ENCODE measurements around the gene NTM.

Gene NTM

DNA sequence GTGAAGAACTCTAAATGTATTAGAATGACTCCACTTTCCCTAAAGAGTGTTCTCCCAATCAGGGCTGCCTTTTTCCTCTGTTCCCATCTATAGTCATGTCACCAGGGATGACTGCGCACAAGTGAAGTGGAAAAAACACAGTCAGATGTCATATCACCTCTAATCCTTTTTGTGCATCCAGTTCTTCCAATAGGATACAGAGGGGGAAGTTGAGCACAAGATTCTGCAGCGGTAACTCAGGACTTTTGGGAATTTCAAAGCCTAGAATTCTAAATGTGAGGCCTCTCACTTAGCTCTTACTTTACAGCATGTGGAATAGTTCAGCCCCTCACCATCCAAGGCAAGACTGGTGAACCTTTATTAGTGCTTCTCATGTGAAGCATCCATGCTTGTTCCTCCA, 602.6 kb downstream of the NTM start:
- no peak for DNase-seq (ENCODE audit: extremely low read depth in 1 of 2, low read depth in 1 of 2)

DNA sequence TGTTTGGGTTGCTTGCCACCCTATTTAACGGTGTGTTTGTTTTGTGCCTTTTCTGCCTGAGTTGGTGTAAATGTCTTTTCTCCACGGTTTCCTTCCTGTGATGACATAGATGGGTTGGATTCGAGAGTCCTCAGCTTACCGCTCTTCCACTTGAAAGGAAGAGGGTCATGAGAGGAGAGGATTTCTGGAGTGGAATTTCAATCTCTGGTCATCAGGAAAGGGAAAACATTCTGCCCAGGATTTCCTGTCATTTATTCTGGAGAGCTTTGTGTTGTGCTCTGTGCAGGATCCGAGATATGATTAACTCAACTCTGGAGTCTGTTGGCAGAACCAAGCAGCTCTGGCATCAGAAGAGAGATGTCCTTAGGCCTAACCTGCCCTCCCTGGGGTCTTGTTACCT, 605.2 kb downstream of the NTM start:
- no peak for DNase-seq (ENCODE audit: extremely low read depth in 1 of 2, low read depth in 1 of 2)

DNA sequence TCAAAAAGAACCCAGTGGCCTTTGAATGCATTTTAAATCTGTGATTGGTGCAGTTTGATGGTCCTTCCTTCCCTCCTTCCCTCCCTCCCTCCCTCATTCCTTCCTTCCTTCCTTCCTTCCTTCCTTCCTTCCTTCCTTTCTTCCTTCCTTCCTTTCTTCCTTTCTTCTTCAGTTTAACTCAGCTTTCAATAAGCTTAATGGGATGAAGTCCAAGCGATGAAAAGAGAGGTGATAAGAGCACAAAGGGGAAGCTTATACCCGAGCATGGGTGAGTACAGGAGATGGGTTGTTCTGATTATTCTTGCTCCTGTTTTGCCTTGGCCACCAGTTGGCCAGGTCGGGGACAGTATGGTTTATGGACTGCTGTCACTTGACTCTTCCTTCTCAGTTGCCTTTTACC, 605.6 kb downstream of the NTM start:
- no peak for DNase-seq (ENCODE audit: extremely low read depth in 1 of 2, low read depth in 1 of 2)

DNA sequence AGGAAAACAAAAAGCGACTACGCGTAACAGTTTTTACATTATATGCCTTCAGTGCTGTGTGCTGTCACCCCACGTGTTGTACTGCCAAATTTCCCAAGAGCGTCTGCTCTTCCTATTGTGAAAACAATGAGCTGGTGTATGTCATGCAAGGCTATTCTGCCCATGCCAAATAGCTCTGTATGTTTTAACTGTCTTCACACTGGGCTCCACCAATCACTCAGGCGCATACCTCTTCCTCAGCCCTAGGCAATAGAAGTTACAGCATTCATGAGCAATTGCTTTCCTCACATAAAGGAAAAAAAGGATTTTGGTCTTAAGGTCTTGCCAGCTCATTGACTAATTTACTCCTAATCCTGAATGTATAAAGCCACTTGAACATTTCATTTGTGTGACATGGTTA, 606.8 kb downstream of the NTM start:
- no peak for DNase-seq (ENCODE audit: extremely low read depth in 1 of 2, low read depth in 1 of 2)

DNA sequence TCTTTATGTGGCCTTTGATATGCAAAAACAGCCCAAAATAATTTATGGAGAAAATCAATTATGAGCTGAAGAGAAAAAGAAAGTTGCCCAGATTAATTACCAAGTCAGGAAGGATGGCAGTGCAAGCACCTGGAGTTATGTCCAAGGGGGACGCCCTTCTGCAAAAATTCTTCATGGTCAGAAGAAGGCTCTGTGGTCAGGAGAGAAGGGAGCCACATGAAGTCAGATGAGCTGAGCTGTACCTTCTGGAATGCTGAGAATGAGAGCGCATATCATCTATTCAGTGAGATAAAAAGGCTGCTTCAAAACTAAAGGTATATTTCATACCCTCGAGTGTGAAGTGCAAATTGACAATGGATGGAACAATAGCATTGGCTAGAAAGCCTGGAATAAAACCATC, 607.4 kb downstream of the NTM start:
- no peak for DNase-seq (ENCODE audit: extremely low read depth in 1 of 2, low read depth in 1 of 2)

DNA sequence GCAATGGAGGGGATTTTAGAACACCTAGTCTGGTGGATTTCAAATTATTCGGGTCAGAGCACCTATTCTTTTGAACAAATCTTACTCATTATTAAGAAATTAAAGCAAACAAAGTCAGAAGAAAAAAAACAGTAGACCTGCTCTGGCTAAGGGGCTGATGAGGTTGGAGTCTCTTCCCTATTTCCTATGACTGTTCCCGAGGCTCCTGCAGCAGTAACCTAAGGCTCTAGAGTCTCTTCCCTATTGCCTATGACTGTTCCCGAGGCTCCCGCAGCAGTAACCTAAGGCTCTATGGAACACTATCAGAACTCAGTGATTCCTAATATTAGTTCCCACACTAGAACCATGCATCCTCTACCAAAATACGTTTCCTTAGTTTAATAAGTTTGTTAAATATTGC, 607.9 kb downstream of the NTM start:
- DNase-seq (ENCODE audit: extremely low read depth in 1 of 2, low read depth in 1 of 2): no peak

DNA sequence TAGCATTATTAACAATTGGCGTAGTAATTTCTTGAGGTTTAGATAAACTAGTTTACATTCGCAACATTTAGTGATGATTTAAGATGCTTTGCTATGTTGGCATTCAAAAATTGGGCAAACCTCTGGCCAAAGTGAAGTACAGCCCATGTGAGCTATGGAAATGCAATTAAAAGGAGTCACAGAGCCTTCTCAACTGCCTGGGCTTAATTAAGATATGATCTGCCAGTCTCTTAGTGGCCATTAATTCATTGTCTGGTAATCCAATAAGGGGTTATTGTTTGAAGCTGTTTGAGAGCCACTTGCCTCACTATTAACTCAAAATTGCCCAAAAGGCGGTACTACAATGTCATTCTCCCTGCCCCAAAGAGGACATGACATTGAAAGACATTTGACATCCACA, 608.9 kb downstream of the NTM start:
- no peak for DNase-seq (ENCODE audit: extremely low read depth in 1 of 2, low read depth in 1 of 2)

DNA sequence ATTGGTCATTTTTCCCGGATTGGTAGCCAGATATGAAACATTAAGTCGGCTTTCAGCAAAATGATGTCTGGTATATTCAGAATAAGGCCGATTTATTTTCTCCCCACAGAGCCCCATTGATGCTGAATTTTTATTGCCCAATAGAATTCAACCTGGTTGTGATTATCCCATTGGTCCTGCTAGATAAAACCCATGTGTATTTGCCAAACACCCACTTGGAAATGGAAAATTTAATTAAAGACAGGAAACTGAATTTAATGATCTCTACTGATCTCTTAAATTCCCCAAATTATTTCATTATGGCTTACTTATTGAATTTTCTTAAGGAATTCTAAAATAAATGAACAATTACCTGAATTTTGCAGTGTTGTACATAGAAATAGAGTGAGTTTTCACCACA, 609.8 kb downstream of the NTM start:
- DNase-seq (ENCODE audit: extremely low read depth in 1 of 2, low read depth in 1 of 2): no peak

DNA sequence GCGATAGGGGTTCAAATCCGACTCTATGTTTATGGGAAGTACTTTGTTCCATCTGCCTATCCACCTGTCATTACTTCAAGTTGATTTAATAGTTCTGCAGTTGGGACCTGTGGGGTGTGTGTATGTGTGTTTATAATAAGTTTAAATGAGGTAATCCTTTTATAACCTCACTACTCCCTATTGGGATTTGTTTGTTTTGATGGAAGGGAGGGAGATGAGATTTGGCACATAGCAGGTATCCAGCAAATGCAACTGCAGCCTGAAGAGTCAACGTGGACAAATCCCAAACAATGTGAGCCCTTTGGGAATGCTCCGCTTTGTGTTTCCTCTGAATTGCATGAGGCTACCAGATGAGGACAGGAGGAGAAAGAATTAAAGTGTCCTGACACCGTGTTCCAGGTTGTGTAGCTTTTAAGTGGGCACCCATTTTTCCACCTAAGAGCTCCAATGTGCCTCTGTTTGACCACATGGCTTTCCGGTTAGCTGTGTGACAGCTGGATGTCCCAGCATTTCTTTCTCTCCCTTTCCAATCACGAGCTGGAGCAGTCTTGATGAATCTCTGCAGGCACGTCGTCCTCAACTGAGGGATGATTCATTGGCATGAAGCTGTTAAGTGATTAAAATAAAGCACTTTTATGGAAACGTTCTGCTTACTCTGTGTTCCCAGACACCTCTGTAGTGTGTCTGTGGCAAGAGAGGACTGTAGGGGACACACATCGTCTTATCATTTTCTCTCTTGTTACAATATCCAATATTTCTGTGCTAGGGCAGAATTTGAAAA, 610.7 kb downstream of the NTM start:
- no peak for DNase-seq (ENCODE audit: extremely low read depth in 1 of 2, low read depth in 1 of 2)

DNA sequence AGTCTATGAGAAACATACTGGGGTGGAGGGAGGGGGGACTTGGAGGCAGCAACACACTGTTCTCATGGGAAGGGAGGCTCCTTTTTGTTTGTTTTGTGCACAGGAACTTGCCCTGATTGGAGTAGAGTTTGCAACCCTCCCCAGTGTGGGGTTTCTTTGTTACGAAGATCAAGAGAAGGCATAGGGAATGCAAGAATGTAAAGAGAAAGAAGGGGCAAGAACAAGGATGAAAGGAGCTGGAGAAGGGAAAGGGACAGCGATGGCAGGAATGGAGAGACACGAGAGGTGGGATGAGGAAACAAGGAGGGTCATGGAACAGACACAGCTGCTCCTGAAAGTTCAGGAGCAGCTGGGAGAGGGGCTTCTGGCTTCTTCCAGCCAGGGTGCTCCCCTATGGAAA, 611.7 kb downstream of the NTM start:
- no peak for DNase-seq (ENCODE audit: extremely low read depth in 1 of 2, low read depth in 1 of 2)

DNA sequence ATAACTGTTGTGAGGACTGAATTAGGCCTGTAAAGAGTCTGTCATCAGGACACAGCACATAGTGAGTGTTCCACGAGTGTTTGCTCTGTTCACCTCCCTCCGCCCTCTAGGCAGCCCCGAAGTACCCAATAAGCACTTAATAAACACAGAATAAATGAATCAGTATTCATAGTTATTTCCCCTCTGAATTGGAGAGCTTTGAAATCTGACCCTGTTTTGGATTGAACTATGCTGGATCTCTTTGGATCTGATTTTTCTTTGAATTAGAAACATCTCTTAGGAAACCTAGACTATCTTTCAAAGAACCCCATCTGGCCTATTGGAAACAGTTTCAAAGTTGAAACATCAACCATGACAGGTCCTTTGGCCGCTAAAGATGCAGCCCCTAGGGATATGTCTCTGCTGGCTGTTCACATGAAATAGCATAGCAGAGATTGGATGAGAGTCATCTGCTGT, 615.5 kb downstream of the NTM start:
- DNase-seq (ENCODE audit: extremely low read depth in 1 of 2, low read depth in 1 of 2): no peak

DNA sequence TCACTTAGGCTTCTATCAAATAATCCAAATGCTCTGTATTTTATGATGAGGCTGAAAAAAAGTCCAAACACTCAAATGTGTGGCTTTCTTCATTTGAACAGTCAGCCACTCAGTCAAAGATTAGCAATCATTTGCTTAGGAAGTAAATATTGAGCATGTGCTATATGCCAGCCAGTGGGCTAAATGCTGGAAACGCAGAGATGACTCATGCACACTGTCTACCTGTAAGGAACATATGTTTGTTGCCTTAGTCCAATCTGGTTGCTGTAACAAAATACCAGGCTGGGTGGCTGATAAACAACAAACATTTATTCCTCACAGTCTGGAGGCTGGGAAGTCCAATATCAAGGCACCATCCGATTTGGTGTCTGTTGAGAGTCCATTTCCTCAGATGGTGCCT, 617.3 kb downstream of the NTM start:
- DNase-seq (ENCODE audit: extremely low read depth in 1 of 2, low read depth in 1 of 2): no peak

DNA sequence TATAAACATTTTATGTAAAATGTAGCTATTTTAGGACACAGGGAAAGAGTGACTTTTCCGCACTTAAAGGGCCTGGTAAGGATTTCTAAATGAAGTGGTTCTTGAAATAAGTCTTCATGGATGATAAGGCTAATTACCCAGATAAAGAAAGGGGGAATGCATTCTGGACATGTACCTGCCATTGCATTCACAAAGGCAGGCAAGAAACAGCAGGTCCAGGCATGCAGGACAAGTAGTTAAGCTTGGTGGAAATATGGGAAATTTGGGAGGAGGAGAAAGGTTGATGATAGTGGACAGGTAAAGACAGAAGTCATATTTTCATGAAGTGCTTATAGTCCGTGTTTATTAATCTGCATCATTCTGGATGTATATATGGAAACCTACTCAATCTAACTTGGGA, 621.2 kb downstream of the NTM start:
- DNase-seq (ENCODE audit: extremely low read depth in 1 of 2, low read depth in 1 of 2): no peak

DNA sequence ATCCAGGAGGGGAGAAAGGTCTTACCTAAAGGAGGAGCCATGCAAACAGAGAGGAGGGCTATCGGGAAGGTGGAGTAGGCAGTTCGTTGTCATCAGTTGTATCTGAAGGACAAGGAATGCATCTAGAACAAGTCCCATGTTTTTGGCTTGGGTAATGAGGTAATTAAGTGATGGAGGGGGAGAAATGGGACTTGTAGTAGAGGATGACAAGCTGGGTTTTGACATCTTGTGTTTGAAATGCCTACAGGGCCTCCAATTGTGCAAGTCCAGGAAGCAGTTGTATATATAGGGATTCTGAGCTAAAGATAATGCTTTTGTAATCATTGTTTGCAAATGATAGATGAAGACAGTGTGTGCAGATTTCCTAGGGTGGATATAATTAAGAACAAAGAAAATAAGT, 622.8 kb downstream of the NTM start:
- DNase-seq (ENCODE audit: extremely low read depth in 1 of 2, low read depth in 1 of 2): no peak

DNA sequence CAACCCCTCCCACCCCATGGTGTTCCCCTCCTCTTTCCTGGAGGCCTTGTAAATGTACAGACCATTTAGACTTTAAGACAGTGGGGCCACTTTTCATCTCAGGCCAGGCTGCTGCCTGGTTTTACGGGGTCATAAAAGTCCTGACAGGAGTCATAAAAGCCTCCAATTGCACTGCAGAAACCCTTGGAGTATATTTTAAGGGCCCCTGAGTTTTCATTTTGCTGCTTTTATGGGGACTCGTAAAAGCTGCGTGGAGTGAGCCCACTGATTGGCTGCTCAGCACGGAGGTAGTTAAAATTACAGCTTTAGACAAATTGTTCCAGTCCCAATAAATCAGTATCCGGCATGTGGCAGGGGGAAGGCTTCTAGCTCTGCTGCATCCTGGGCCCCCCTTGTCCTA, 627.6 kb downstream of the NTM start:
- no peak for DNase-seq (ENCODE audit: extremely low read depth in 1 of 2, low read depth in 1 of 2)

DNA sequence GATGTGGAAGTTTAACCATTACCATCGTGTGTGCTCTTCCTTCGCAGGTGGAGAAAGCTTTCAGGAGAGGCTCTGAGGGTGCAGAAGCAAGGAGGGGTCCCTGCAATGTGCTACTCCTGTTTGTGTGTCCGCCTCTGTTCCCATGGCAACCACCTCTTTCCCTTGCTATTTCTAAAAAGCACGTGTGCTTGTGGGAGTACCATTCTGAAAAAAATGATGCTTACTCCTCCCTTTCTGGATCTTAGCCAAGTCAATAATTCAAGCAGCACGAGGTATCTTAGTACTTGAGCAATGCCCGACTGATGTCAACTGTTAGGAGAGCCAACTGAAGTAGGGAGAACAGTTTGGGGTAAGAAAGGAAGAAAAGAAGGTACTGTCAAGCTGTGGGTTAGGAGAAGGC, 628.7 kb downstream of the NTM start:
- DNase-seq (ENCODE audit: extremely low read depth in 1 of 2, low read depth in 1 of 2): no peak

DNA sequence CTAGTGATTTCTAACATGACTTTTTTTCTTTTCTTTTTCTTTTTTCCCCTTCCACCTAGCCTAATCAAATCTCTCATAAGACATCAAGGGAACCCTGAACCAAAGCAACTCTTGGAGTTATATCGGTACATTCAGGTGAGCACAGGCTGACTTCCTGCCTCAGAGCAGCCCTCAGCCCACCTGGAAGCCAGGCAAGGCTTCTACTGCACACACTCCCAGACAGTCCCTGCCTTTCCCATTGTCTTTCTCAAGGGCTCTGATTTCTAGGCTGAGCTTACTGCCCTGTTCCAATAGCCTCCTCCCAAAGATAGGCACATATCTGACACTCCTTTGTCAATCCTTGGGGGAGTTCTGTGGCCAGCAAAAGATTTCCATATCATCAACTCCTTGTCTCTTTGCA, 629.5 kb downstream of the NTM start:
- DNase-seq (ENCODE audit: extremely low read depth in 1 of 2, low read depth in 1 of 2): no peak

DNA sequence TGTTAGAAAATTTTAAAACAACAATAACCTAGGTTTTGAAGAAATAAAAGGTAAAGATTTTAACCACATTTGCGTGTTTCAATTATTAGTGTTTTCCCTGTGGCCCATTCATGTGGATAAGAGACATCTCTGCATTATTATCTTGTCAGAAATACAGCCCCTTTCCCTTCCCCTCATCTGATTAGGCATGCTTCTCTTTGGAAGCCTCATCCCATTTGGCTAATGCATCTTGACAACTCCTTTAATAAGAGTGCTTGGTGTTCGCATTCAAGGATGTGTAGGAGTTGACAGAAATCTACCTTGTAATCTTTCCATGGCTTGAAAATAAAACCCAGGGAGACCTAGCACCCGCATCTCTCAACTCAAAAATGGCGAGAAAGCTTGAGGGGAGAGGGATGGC, 635.5 kb downstream of the NTM start:
- no peak for DNase-seq (ENCODE audit: extremely low read depth in 1 of 2, low read depth in 1 of 2)

DNA sequence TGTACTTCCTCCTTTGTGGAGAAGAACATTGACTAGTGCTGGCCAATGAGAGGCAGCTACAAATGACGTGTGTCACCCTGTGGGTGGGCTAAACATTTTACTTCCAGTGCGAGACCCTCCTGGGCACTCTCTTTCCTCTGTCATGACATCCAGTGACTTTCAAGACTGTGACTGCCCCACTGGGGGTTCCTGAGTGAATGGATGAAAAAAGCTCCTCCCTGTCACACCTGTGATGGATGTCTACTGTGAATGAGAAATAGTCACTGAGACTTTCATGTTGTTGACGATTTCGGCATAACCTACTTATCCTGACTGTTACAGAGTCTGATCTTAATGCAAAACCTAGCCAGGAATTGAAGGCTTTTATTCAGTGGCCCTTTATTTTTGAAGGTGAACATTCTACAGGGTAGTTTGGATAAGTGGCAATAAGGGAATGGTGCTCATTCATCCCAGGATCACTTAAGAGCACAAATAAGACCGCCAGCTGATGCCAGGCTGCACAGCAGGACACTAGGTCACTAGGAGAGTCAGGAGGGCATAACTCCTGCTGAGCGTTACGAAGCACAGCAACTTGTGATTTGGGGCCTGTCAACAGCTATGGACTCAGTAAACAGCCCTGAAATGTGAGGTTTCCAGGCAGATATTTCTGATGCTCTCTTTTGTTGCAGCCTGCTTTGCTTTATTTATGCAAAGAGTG, 636.6 kb downstream of the NTM start:
- no peak for DNase-seq (ENCODE audit: extremely low read depth in 1 of 2, low read depth in 1 of 2)

DNA sequence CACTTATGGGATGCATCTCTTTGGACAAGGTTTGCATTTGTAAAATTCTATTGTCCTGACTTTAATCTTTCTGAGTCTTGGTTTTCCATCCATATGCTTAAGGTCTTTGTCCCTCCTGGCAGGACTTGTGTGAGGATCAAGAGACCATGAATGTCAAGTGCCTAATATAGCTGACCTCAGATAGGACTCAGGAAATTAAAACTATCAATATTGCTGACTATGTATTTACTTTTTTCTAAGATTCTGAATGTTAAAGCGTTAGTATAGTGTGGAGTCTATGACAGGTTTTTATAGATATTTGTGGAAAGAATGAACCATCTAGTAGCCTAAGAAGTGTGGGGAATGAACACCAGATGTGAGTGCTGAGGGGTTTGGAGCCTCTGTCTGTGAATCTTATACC, 637.8 kb downstream of the NTM start:
- no peak for DNase-seq (ENCODE audit: extremely low read depth in 1 of 2, low read depth in 1 of 2)

DNA sequence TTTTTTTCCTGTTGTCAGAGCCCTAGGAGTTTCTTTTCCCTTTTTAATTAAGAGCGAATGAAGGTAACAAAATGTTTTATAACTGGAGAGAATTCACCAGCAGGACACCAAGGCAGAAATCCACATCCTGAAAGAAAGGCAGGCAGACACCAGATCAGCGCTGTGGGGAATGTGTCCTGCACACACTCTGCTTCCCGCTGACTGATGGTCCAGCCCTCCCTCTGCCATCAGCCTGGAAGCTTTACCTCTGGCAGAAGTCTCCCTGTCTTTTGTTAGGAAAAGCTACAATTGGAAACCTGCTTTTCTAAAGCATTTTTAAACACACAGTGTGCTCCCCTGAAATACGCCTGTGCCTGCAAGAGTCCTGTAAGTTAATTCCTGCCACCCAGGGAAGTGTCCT, 638.5 kb downstream of the NTM start:
- DNase-seq (ENCODE audit: extremely low read depth in 1 of 2, low read depth in 1 of 2): no peak

DNA sequence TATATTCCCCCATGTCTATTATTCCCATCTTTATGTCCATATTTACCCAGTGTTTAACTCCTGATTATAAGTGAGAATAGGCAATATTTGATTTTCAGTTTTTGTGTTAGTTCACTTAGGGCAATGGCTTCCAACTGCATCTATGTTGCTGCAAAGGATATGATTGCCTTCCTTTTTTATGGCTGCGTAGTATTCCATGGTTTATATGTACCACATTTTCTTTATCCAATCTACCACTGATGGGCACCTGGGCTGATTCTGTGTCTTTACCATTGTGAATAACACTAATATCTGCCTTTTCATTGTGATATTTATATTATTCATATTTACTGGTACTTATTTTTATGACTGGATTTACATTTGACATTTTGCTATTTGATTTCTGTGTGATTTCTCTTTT, 649.6 kb downstream of the NTM start:
- DNase-seq (ENCODE audit: extremely low read depth in 1 of 2, low read depth in 1 of 2): no peak

DNA sequence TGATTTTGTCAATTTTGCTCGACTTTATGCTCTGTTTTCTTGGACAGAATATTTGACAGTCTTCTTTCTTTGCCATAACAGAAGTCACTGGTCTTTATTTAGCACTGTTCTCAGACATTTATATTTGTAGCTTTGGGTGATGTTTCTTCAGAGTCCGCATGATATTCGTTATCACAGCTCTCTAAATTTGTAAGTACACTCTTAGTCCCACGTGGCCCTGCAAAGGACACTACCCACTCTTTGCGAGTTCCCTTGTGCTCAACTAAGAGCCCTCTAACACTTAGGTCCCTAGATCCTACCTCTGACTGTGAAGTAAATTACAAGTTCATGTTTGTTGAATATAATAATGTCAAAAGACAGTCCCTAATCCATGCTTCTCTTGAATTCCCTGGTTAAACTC, 651.9 kb downstream of the NTM start:
- no peak for DNase-seq (ENCODE audit: extremely low read depth in 1 of 2, low read depth in 1 of 2)

Data from stimulated activated CD8-positive, alpha-beta memory T cell treated with anti-CD3 and anti-CD28 coated beads, Interleukin-7, amount 100 ng/mL, for 48 hours (primary cell).